ENCODE measurements around the gene AKT3. TPM values are rescaled to one million over a fixed set of nuclear protein-coding genes. Genes with fewer than 3 reads are reported as not detected.

Gene AKT3
- total RNA-seq, 1 experiment from 2014 or later = 15.2 TPM

DNA sequence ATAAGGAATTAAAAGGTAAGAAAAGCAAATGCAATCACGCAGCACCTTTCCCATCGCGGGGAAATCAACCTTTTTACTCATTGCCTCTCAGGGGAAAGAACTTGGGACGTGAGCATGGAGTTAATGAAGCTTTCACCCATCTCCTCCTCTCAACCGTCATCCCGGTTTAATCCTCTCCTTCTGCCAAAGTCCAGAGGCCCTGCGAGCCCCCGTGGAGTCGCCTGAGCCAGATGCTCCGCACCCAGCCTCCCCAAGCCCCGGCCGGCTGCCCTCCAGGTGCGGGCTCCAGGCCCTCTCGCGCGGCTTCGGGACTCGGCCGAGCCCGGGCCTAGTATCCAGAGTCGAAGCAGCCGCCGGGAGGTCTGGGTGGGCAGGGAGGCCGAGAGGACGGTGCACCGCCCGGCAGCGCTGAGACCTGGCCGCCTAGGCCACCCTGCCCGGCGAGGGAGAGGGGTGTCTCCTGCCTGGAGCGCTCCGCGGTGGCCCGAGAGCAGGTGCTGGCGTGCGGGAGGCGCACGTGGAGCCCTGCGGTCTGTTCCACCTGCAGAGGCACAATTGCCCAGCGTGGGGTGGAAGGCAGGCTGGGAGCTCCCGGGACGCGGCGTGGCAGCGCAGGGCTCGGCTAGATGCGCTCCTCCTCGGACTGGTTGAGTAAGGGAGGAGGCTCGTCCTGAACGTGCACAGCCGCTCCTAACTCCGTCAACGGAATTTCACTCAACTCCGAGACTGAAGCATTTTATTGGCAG is 375.7 kb downstream of the AKT3 start:
- no peak for DNase-seq (ENCODE audit: extremely low read depth, low read depth)

DNA sequence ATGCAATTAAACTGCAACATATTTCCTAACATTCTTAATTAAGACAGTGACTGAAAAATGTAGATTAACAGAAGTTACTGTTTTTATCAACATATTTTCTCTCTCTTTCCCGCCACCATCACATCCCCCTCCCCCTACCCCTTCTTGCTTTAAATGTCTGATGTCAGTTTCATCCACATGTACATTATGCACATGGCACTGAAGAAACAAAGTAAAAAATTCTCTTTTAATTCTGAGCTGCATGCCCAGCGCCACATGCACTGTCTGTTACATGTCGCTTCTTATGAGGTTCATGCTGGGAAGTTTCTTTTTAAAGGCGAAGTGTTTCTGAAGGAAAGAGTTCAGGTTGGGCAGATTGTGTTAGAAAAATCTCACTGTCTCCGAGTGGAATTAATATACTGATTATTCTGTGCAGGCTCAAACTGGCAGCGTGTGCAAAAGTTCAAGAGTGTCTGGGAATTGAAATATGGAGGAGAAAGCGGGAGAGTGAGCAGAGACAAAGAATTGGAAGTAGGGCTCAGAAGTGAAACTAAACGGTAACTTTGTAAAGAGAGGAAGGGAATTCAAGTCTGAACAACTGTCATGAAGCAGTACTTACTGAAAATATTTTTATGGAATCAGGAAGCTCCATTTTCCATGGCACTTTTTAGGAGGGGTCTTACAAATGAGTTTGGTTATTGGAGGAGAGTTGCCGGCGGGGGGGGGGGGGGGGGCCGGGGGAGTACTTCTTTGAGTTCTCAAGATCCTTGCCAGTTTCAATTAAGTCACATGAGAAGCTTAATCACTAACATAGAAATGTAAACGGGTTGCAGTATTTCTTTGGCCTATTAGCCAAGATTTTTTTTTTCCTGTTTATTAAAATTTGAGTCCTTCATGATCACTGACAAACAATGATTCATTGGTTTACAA is 376.6 kb downstream of the AKT3 start:
- DNase-seq (ENCODE audit: extremely low read depth, low read depth) = no peak

DNA sequence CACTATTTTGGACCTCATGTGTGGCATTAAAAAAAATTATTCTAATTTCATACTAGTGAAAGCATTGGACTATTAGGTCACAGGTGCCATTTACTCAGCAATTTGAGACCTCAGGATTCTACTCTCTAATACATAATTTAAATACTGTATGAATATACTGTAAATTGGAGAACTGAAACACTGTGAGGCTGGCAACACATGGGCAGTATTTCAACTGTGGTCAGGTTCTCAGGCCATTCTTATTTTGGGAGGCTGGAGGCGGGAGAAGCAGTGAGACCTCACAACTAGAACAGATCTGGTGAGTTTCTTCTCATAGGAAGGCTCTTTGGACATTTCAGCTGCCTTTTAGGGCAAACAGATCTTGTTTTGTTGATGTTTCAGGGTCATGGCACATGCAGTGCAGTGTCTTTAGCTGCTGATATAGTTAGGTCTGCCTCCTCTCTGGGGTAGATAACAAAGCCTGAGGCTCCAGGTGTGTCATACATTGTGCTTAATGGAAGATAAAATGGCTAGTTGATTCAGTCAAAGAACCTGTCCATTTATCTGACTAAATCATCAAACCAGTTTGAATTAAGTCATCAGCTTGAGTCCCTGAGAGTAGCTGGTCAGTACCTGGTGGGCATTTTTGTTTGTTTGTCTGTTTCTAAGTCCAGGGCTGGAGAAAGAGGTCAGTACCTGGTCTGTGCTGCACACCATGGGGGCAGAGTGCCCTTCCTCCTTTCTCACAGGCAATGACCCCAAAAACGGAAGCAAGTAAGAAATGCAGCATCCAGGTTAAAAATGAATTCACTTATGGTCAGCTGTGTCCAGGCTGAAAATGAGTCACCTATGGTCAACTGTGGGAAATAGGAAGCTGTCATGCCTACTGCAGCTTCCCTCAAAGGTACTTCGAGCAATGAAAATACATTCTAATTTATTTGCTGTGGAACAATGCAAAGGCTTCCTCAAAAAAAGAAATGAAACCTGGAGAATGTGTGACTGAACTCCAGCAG is 378.0 kb downstream of the AKT3 start:
- no peak for DNase-seq (ENCODE audit: extremely low read depth, low read depth)

DNA sequence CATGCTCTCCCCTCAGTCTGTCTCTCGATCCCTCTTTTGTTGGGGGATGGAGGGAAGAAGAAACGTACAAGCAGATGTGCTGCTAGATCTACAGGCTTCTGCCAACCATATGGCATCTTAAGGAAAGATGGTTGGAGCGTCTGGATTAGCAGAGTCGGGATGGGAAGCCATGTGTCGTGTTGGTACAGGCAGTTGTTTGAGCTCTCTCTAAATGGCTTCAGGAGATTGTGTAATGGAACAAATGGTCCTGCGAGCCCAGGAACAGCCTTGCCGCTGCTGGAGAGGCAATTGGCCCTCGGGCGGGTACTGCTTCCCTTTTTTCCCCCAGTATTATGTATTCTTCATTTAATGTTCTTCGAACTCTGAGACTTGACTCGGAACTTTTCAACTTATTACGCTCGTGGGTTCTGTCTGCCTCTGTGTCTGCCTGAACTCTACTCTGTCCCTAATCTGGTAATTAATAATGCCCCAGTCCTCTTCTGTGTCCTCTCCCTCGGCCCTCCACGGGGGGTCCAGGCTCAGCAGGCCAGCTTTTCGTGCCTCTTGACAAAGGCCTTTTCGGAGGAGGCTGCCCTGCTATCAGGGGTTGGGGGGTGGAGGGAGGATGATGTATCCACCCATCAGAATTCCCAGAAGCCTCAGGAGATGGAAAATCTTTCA is 378.9 kb downstream of the AKT3 start:
- no peak for DNase-seq (ENCODE audit: extremely low read depth, low read depth)

DNA sequence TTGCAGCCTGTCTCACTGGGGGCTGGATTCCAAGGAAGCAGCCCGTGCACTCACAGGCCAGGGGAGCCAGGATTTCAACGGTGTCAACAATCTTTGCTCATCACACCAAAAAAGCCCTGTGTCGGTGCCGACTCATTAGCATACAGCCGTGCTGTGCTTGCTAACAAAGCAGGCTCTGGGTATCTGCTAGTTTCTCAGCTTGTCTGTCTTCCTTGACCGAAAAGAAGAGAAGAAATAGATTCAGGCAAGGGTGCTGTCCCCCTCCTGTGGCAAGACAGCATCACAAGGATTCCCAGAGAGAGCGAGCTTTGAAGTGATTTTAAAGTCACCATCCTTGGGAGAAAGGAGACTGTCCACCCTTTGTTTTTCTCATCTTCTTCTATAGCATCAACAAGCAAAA is 379.5 kb downstream of the AKT3 start:
- no peak for DNase-seq (ENCODE audit: extremely low read depth, low read depth)

DNA sequence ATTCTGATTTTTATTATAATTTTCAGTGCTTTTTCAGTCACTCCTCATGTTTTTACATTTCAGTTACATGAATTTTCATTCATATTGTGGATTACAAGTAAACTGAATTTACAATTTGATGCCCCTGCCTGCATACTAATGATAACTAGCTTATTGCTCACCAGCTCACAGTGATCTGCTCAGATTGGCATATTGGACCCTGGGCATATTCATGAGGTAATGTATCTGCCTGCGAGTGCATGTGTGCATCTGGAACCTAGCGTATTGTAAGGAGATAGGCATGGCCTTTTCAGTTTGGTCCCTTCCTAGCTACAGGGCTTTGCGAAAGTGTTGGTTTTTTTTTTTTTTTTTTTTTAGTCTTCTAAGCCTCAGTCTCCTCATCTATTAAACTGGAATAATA is 380.5 kb downstream of the AKT3 start:
- no peak for DNase-seq (ENCODE audit: extremely low read depth, low read depth)

DNA sequence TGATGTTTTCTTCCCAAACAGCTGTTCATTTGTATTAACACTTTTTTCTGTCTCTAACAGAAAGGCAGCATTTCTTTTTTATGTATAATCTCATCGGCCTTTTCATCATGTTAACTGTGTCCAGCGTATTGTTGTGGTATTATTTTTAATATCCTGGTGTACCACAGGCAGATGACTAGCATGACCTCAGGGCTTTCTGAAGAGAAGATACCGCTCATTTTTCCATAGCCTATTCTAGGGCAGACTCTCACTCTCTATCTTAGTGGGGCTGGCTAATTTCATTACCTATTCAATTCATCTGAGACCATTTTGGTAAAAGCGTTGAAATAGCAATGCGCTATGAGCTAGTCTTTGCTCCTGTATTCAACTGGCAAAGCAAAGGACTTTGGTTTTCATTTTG is 384.3 kb downstream of the AKT3 start:
- no peak for DNase-seq (ENCODE audit: extremely low read depth, low read depth)

DNA sequence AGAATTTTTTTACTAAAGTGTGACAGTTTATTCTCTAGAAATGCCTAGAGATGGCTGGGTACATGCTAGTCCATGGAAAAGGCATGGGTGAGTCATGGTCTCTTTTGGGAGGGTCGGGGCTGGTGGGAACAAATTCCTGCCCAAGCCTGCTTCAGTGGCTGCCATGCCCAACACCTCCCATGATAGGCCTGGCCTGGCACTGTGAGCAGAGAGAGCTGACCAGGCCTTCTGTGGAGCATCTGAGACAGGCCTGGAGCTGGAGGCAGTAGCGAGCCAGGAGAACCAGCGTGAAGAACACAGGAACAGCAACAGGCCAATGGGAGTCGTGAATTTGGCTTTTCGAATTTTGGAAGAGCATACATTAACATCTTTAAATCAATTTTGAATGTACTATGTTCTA is 385.0 kb downstream of the AKT3 start:
- no peak for DNase-seq (ENCODE audit: extremely low read depth, low read depth)

DNA sequence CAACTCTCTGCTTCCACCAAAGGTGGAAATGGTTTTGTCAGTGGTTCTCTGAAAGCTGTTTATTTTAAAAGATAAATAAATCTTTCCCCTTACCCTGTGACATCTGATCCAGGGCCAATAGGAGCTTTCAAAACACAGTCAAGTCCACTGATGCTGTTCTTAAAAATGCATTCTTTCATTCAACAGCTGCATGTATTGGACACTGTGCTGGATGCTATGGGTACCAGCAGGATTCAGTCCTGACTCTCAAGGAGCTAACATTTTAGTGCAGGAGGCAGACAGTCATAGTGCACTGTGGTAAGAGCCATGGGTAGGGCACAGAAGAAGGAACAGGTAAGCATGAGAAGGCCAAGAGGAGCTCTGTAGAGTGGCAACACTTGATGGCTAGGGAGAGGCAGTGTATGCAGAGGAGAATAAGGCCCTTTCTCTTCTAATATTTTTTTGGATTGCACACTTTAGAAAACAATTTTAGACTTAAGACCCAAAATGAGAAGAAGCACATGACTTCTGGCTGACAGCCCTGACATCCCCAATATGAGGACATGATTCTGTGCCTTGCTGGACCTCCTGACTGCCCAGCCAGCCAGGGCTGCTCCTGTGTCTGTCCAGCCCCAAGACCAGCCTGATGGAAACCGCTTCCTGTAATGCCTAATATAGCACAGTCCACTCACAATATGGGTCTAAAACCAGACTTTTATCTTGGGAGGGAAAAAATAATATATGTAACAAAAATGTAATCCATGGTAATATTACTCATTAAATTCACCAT is 386.9 kb downstream of the AKT3 start:
- no peak for DNase-seq (ENCODE audit: extremely low read depth, low read depth)

DNA sequence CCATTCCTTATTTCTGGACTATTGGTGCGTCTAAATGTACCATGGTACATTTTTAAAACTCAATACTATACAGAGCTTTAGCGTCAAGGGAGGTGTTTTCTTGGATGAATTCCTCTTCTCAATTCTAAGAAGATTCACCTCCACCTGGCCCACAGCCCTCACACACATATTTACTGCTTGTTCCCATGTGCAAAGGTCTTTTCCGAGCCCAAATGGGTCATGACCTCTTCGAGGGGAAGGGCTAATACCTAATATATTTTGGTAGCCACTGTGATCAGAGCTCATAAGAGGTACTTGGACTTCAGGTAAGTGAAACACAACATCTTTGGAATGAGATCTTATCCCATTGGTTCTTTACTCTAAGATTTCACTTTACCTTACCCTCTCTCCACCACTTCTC is 388.3 kb downstream of the AKT3 start:
- DNase-seq (ENCODE audit: extremely low read depth, low read depth) = no peak

DNA sequence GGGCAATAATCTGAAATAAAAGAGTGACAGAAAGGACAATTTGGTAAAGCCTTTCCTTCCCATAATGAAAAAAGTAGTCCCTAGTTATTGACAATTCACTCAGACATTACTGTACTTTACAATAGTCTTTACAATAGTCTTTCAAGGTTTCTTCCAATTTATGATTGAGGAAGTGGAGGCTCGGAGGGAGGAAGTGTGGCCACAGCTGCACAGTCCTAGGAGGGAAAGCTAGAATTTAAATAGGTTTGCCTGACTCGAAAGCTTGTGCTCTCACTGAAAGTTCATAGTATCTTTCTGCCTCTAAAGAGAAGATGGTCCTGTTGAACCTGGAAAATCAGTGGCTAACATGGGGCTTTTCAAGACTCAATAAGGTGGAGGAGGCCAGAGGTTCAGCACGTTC is 391.0 kb downstream of the AKT3 start:
- DNase-seq (ENCODE audit: extremely low read depth, low read depth) = no peak

DNA sequence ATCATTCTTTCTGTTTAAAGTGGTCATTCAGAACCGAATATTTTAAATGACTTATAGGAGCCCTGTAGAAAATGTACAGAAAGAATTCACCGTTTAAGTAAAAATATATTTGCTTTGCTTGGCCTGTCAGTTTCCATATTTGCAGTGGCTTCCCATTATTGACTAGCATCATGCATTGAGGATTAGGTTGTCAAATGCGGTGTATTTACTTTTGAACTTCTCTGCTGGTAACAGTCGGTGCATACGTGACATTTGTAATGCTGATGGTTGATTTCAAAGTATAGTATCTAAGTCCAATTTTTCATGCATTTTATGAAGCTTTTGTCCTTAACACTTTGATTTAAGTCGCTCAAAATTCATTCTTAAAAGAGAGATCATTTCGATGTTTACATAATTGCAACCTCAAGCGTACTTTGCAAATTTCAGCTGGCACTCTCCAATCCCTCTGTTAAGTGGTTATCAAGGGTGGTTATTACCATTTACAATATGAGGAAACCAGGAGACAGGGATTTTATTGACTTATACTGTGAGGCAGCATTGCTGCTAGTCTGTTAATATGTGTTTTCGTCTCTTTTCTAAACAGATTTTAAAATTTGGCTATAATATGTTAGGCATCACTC is 392.6 kb downstream of the AKT3 start:
- DNase-seq (ENCODE audit: extremely low read depth, low read depth) = no peak

DNA sequence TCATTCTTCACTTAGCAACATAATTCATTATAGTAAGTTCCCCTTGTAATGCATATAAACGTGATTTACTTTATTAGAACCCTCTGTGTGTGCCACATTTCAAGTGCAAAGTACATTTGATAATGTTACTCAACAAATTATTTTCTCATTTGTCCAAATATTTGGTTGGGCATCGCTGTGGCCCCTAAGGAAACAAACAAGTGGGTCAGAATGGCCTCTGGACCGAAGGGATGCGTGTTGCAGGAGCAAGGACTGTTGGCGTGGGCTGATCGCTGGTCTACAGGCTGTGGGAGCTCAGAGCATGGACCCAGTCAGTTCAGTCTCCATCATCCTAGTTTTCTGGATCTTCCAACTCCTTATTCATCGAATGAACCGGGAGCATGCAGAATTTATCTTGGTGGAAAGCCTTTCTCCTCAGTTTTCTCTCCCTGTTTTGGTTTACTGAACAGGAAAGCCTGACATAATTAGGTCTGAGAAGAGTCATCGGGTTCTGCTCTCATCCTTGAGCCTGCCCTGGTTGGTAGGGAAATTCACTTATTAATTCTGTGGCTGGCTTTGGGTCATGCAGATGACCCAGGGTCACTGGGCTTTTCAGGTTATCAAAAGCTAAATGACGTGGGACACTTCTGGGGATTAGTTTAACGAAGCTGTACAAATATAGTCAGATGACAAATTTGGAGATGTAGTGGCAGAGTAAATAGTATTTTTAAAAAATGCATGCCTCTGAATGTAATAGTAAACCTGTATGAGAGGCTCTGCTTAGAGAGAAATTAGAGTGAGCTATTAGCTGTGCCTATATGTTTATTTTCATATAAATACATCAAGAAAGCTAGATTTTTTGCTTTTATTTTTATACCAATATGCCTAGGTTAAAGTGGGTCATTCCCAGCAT is 394.0 kb downstream of the AKT3 start:
- no peak for DNase-seq (ENCODE audit: extremely low read depth, low read depth)

DNA sequence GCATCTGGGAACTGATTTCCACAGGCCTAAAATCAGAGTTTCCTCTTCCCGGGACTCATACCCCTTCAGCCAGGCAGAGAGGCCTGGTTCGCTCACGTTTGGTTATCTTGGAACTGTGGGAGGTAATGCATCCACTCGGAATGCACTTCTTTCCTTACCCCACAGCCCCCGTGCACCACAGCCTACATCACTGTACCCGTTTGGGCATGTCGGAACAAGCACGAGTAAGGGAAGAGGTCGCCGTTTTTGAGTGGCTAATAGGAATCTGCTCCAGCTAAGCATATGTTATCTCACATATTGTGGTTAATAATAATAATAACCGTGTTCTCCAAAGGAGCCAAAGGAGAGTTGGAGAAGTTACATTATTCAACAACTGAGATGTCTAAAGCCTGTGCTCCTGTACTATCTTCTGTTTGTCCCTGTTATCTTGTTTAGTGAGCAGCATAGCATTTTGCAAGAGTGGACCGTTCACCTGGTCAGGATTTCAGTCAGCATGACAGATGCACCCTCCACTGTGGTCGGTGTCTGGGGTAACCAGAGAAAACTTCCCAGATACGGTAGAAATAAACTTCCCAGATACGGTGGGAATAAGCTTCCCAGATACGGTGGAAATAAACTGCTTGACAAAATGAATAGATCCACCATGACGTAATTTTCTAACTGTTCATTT is 395.6 kb downstream of the AKT3 start:
- no peak for DNase-seq (ENCODE audit: extremely low read depth, low read depth)

DNA sequence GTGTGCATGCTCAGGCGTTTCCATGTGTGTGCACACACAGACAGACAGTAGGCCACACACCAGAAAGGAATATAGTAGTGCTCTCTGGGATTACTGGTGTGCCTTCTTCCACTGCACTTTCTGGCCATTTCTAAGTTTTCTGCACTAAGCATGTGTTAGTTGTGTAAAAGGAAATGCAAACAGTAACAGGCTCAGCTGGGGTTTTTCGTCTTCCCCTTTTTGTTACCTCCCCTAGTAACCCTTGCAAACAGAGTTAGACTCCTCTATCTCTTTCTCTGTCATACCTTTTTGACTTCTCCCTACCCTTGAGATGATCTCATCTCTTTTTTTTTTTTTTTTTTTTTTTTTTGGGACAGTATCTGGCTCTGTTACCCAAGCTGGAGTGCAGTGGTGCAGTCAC is 398.0 kb downstream of the AKT3 start:
- no peak for DNase-seq (ENCODE audit: extremely low read depth, low read depth)

DNA sequence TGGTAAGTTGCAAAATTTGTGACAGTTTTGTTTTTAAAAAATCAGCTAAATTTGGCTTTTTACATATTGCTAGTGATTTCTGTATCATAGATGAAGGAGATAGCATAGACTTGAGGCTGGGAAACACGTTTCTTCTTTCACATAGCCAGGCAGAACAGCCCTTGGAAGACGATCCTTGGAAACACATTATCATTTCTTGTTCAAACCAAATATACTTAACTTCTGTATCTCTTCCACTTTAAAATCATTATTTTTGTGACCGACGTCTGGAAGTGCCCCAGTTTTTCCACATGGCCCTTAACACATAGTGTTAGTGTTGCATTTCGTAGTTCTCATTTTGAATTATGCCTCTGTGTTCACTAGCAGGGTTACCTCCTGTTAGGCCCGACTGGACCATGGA is 400.7 kb downstream of the AKT3 start:
- DNase-seq (ENCODE audit: extremely low read depth, low read depth) = no peak

DNA sequence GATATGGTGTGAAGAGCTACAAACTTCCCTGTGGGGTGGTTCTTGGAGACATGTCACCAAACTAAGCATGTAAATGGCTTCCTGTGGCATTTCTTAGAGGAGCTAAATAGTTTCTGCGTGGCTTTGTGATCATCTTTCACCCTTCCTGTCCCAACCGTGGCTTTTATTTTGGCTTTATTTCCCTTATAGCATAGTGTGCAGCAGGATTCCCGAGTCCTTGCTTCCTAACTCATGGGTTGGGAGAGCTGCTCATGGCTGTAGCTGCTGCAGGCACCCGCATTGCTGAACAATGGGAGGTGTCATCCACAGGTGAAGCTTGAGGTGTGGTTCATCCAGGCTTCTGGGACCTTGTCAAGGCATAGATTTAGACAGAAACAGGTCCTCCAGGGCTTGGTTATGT is 402.2 kb downstream of the AKT3 start:
- no peak for DNase-seq (ENCODE audit: extremely low read depth, low read depth)

DNA sequence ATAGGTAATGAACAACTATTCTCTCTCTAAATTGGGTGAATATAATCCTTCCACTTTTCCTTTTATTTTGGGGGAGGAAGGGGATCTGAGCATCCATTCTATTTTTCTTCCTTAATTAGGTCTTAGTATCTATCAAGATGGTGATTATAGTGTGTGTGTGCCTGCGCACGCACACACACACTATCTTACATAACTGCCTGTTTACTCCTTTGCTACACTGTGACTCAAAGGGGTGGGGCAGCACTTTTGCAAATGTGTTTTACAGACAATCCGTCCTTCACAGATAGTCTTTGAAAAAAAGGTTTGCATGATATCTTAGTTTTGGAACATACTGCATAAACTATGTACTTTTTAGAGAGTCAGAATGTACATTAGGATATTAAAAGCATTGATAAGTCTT is 402.7 kb downstream of the AKT3 start:
- DNase-seq (ENCODE audit: extremely low read depth, low read depth) = peak; percentile 54
